Measurements from ENCODE around the gene COL17A1.

DNA sequence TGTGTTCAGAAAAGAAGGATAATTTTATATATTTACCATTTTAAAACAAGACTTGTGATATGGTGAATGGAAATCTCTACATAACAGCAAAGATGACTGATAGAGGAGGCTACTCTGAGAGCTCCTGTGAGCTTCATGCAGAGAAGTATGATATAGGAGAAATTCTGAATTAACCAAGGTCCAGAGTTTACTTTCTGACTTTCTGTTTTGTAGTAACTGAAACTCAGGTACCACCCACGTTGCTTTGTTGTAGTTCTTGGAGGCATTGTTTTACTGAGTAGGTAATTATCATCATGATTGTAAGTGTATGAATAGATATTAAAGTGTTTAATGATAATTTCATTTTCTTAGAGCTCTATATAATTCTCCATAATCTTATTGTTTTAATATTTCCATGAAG, 18.3 kb upstream of the COL17A1 start:
- TF ChIP-seq, protein P1, sequence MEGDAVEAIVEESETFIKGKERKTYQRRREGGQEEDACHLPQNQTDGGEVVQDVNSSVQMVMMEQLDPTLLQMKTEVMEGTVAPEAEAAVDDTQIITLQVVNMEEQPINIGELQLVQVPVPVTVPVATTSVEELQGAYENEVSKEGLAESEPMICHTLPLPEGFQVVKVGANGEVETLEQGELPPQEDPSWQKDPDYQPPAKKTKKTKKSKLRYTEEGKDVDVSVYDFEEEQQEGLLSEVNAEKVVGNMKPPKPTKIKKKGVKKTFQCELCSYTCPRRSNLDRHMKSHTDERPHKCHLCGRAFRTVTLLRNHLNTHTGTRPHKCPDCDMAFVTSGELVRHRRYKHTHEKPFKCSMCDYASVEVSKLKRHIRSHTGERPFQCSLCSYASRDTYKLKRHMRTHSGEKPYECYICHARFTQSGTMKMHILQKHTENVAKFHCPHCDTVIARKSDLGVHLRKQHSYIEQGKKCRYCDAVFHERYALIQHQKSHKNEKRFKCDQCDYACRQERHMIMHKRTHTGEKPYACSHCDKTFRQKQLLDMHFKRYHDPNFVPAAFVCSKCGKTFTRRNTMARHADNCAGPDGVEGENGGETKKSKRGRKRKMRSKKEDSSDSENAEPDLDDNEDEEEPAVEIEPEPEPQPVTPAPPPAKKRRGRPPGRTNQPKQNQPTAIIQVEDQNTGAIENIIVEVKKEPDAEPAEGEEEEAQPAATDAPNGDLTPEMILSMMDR (conservative IDR thresholded peaks at IDR 0.05): no peak
- no peak for TF ChIP-seq ZFX (IDR thresholded peaks at IDR 0.05)
